GM21576 (cell line): Measurements from ENCODE around the gene AKR1C8.
"Not testable (repeated sequence)": the region's sequence is repeated elsewhere in the genome, so short reads cannot be mapped to it uniquely, and the experiment has no call there.

Source experiments
- ATAC-seq: cut with Tn5 transposase; IDR thresholded peaks from one replicate; pipeline ENCODE4 v1.9.1; 2021; ENCODE audit warnings: mild to moderate bottlenecking, moderate library complexity; ENCODE audit not compliant: unreplicated experiment

AKR1C8 gene

GRCh38 chr10:5109861-5110260 lies 75.1 kb downstream of the AKR1C8 start:
- ATAC-seq = not testable (repeated sequence)

- no peak for ATAC-seq
Measured at GRCh38 chr10:5108658-5109416, 76.1 kb downstream of the AKR1C8 start.

- ATAC-seq = no peak
Measured at GRCh38 chr10:5107860-5108526, 77.0 kb downstream of the AKR1C8 start.

GRCh38 chr10:5106553-5106952 lies 78.4 kb downstream of the AKR1C8 start:
- no peak for ATAC-seq

- ATAC-seq = no peak
Measured at GRCh38 chr10:5105626-5106025, 79.3 kb downstream of the AKR1C8 start.
